Endodermal cell (in vitro differentiated cells): Measurements from ENCODE around the gene EYS. TPM values are rescaled to one million over a fixed set of nuclear protein-coding genes. Genes with fewer than 3 reads are reported as not detected.

Source experiments
- DNase-seq: peaks from one replicate; pipeline ENCODE4 v3.0.0-alpha.2; 2017
- H3K27ac ChIP-seq: 2 replicates; pipeline ENCODE4 v1.5.1; 2013; ENCODE audit warnings: mild to moderate bottlenecking, low read depth, low read length, moderate library complexity
- H3K27me3 ChIP-seq: 2 replicates; pipeline ENCODE4 v1.6.1; 2013; ENCODE audit warnings: mild to moderate bottlenecking, low read length, moderate library complexity; ENCODE audit not compliant: insufficient read depth, control insufficient read depth, poor library complexity, severe bottlenecking
- H3K36me3 ChIP-seq: 2 replicates; pipeline ENCODE4 v1.7.0; 2013; ENCODE audit warnings: mild to moderate bottlenecking, low read length, moderate library complexity; ENCODE audit not compliant: control insufficient read depth, insufficient read depth
- H3K4me1 ChIP-seq: one replicate; pipeline ENCODE4 v1.7.0; 2013; ENCODE audit warnings: low read length; ENCODE audit not compliant: control insufficient read depth, insufficient read depth
- H3K4me3 ChIP-seq: 2 replicates; pipeline ENCODE4 v1.5.1; 2013; ENCODE audit warnings: mild to moderate bottlenecking, low read length, moderate library complexity
- H3K9ac ChIP-seq: 2 replicates; pipeline ENCODE4 v1.6.1; 2013; ENCODE audit warnings: mild to moderate bottlenecking, low read length, moderate library complexity; ENCODE audit not compliant: poor library complexity, severe bottlenecking; ENCODE audit errors: extremely low read depth
- H3K9me3 ChIP-seq: 2 replicates; pipeline ENCODE4 v1.6.1; 2013; ENCODE audit warnings: mild to moderate bottlenecking, low read length, moderate library complexity; ENCODE audit not compliant: control insufficient read depth
- H3K27ac Mint-ChIP-seq: 2 replicates; pipeline ENCODE4 v1.8.0; 2020; ENCODE audit warnings: mixed read lengths
- H3K27me3 Mint-ChIP-seq: 2 replicates; pipeline ENCODE4 v1.8.0; 2021; ENCODE audit warnings: mild to moderate bottlenecking, mixed read lengths; ENCODE audit not compliant: insufficient read depth
- H3K36me3 Mint-ChIP-seq: 2 replicates; pipeline ENCODE4 v1.8.0; 2020; ENCODE audit warnings: low read depth, mixed read lengths
- H3K4me1 Mint-ChIP-seq: 2 replicates; pipeline ENCODE4 v1.8.0; 2020; ENCODE audit warnings: mixed read lengths
- H3K4me3 Mint-ChIP-seq: 2 replicates; pipeline ENCODE4 v1.8.0; 2020; ENCODE audit warnings: mild to moderate bottlenecking, moderate library complexity, mixed read lengths
- H3K9me3 Mint-ChIP-seq: 2 replicates; pipeline ENCODE4 v1.8.0; 2020; ENCODE audit warnings: mild to moderate bottlenecking, mixed read lengths
- WGBS, 2 experiments: methylation state at CpG; one replicate each; pipeline versions ENCODE4 v1.1.5 to v1.1.7; 2013; ENCODE audit warnings: missing lambda C conversion rate in 2 of 2, mixed read lengths in 1 of 2; ENCODE audit not compliant: insufficient coverage in 1 of 2, insufficient read length in 1 of 2; 5-methylcytosine and 5-hydroxymethylcytosine counted together
- total RNA-seq, 2 donors: library from RNA; stranded (reverse); fragmentation: NEBNext Ultra II Directional in 1 of 2; extraction: Animal tissue kit (Norgen Biotek cat#: 25700) in 1 of 2; gene quantifications; 2 replicates in 1 of 2; 3 replicates in 1 of 2; pipeline ENCODE4 v1.2.1, GENCODE V29; 2021
- TF ChIP-seq, protein P1 (sequence below): fragments of 200-600 bp; sonication (generic); conservative IDR thresholded peaks from 2 replicates; pipeline ENCODE4 v1.5.0; 2021; ENCODE audit warnings: antibody characterized with exemption, mild to moderate bottlenecking

The EYS gene
- total RNA-seq, 2 donors from 2014 or later: 0.31 to 0.70 TPM

DNA sequence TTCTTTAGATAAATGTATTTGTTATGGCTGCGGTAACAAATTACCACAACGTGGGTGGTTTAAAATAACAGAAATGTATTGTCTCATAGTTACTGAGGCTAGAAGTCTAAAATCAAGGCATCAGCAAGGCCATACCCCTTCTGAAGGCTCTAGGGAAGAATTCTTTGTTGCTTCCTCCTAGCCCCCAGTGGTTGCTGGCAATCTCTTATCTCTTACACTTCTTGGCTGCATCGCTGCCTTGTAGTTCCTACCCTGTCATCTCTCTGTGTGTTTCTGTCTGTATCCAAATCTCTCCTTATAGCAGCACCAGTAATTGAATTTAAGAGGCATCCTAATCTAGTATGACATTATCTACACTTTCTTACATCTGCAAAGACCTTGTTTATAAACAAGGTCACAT, 1536.7 kb downstream of the EYS start:
- H3K4me1 ChIP-seq: no peaks in the 10 kb centered on the region
- no peaks in the 10 kb centered on the region for H3K36me3 Mint-ChIP-seq
- H3K9me3 Mint-ChIP-seq: no peaks in the 10 kb centered on the region
- TF ChIP-seq, protein P1, sequence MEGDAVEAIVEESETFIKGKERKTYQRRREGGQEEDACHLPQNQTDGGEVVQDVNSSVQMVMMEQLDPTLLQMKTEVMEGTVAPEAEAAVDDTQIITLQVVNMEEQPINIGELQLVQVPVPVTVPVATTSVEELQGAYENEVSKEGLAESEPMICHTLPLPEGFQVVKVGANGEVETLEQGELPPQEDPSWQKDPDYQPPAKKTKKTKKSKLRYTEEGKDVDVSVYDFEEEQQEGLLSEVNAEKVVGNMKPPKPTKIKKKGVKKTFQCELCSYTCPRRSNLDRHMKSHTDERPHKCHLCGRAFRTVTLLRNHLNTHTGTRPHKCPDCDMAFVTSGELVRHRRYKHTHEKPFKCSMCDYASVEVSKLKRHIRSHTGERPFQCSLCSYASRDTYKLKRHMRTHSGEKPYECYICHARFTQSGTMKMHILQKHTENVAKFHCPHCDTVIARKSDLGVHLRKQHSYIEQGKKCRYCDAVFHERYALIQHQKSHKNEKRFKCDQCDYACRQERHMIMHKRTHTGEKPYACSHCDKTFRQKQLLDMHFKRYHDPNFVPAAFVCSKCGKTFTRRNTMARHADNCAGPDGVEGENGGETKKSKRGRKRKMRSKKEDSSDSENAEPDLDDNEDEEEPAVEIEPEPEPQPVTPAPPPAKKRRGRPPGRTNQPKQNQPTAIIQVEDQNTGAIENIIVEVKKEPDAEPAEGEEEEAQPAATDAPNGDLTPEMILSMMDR: no peak
- no peak overlapping the region for H3K4me3 ChIP-seq
- no peak for DNase-seq
- H3K27me3 ChIP-seq: no peaks in the 10 kb centered on the region
- no peak overlapping the region for H3K9ac ChIP-seq
- WGBS, 2 experiments: 88 to 92% methylated on average over 3 of the region's 3 CpGs
- no peaks in the 10 kb centered on the region for H3K4me1 Mint-ChIP-seq
- H3K27me3 Mint-ChIP-seq: no peaks in the 10 kb centered on the region
- H3K9me3 ChIP-seq: no peaks in the 10 kb centered on the region
- H3K27ac Mint-ChIP-seq: no peak overlapping the region
- no peaks in the 10 kb centered on the region for H3K36me3 ChIP-seq
- H3K27ac ChIP-seq: no peak overlapping the region
- no peak overlapping the region for H3K4me3 Mint-ChIP-seq

DNA sequence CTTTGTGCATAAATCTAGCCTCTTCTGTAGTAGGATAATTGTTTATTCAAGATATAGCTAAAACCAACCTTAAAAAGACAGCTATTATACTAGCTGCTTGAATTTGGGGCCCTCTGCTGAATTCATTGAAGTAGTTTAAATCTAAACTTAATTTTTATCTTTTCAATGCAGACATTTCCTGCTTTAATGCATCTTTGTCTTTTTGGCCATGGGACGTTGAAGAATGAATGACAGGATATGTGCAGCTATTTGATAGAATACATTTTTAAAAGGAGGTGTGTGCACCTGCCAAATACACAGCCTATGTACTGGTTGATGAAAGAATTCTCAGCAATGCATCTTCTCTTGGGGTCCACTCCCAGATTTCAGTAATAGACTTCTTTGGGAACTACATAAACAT, 1546.5 kb downstream of the EYS start:
- H3K27ac Mint-ChIP-seq: no peak overlapping the region
- H3K9ac ChIP-seq: no peak overlapping the region
- TF ChIP-seq, protein P1: no peak
- H3K4me1 ChIP-seq: no peaks in the 10 kb centered on the region
- H3K27me3 ChIP-seq: no peaks in the 10 kb centered on the region
- 95 to 100% methylated on average over 1 of the region's 1 CpG for WGBS, 2 experiments
- H3K4me3 Mint-ChIP-seq: no peak overlapping the region
- no peak for DNase-seq
- no peak overlapping the region for H3K27ac ChIP-seq
- no peaks in the 10 kb centered on the region for H3K9me3 Mint-ChIP-seq
- H3K4me3 ChIP-seq: no peak overlapping the region
- H3K36me3 Mint-ChIP-seq: no peaks in the 10 kb centered on the region
- H3K36me3 ChIP-seq: no peaks in the 10 kb centered on the region
- H3K27me3 Mint-ChIP-seq: no peaks in the 10 kb centered on the region
- H3K4me1 Mint-ChIP-seq: no peaks in the 10 kb centered on the region
- H3K9me3 ChIP-seq: no peaks in the 10 kb centered on the region

DNA sequence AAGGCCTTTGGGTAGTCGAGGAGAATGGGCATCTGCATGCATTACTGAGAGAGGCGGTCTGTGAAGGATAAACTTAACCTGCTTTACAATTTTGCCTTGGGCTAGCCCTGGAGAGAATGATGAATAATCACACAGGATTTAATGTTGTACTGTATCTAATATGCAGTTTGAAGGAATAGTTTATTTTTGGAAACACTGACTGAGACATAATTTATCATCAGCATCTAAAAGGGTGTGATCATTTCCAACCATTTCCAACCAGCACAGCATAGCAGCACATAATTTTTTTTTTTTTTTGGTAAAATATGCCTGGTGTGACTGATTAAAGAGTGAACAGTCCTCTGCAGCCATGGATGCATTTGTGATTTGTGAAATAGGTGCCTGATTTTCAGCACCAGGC, 1552.0 kb downstream of the EYS start:
- Histone ChIP-seq H3K36me3 (no peaks in the 10 kb centered on the region), H3K9ac (no peak overlapping the region), H3K4me1 (no peaks in the 10 kb centered on the region), H3K27ac (no peak overlapping the region), H3K27me3 (no peaks in the 10 kb centered on the region), H3K4me3 (no peak overlapping the region), H3K9me3 (no peaks in the 10 kb centered on the region)
- Mint-ChIP-seq H3K9me3 (no peaks in the 10 kb centered on the region), H3K36me3 (no peaks in the 10 kb centered on the region), H3K4me3 (no peak overlapping the region), H3K4me1 (no peaks in the 10 kb centered on the region), H3K27me3 (no peaks in the 10 kb centered on the region), H3K27ac (no peak overlapping the region)
- TF ChIP-seq, protein P1: no peak
- DNase-seq: no peak
- 86 to 100% methylated on average over 2 of the region's 2 CpGs for WGBS, 2 experiments
